Heart left ventricle (tissue), 16 donors: ENCODE results near the gene BAX. TPM values are rescaled to one million over a fixed set of nuclear protein-coding genes. Genes with fewer than 3 reads are reported as not detected.
A peak's percentile ranks its signal among the peaks of the same experiment; 100 is the strongest.

Experiments used
- ATAC-seq, 4 donors: fragments of 200-7000 bp; cut with Tn5 transposase; one replicate each; pipeline ENCODE4 v1.9.1; 2020 to 2022; ENCODE audit warnings: moderate library complexity in 4 of 4, mild to moderate bottlenecking in 3 of 4, moderate number of reproducible peaks in 1 of 4
- DNase-seq, 5 donors: peaks; one replicate each; pipeline ENCODE4 v3.0.0-alpha.2; 2020
- H3K27ac ChIP-seq, 12 donors: fragments of 200-600 bp; sonication (generic) in 4 of 12; one replicate each; pipeline versions ENCODE4 v1.5.0 to v1.8.0; 2016 to 2022; ENCODE audit warnings: mild to moderate bottlenecking in 2 of 12
- H3K27me3 ChIP-seq, 9 donors: fragments of 200-600 bp; sonication (generic) in 2 of 9; one replicate each; pipeline versions ENCODE4 v1.5.1 to v1.8.0; 2016 to 2022; ENCODE audit warnings: mild to moderate bottlenecking in 3 of 9
- H3K36me3 ChIP-seq, 9 donors: fragments of 200-600 bp; sonication (generic) in 2 of 9; one replicate each; pipeline versions ENCODE4 v1.5.0 to v1.8.0; 2018 to 2022; ENCODE audit warnings: mild to moderate bottlenecking in 2 of 9
- H3K4me1 ChIP-seq, 12 donors: fragments of 200-600 bp; sonication (generic) in 4 of 12; one replicate each; pipeline versions ENCODE4 v1.5.0 to v1.8.0; 2016 to 2022; ENCODE audit warnings: mild to moderate bottlenecking in 3 of 12
- H3K4me3 ChIP-seq, 12 donors: fragments of 200-600 bp; sonication (generic) in 4 of 12; one replicate each; pipeline versions ENCODE4 v1.5.0 to v1.8.0; 2017 to 2022; ENCODE audit warnings: mild to moderate bottlenecking in 9 of 12, moderate library complexity in 4 of 12
- H3K9me3 ChIP-seq, 12 donors: fragments of 200-600 bp; sonication (generic) in 4 of 12; one replicate each; pipeline versions ENCODE4 v1.5.0 to v1.8.0; 2016 to 2022; ENCODE audit warnings: mild to moderate bottlenecking in 1 of 12
- POLR2A ChIP-seq, 2 donors: fragments of 450-650 bp; IDR thresholded peaks; one replicate each; pipeline ENCODE4 v1.6.1; 2017; ENCODE audit warnings: antibody characterized with exemption in 2 of 2, mild to moderate bottlenecking in 2 of 2, moderate library complexity in 2 of 2
- WGBS, 4 donors: extraction: QIAGEN DNeasy Blood & Tissue Kit in 2 of 4; methylation state at CpG; one replicate each; pipeline versions ENCODE4 v1.1.5 to v1.1.7; 2013 to 2018; 5-methylcytosine and 5-hydroxymethylcytosine counted together
- intact Hi-C, 10 donors: fragments of 100-400 bp; cut with DNase I; formaldehyde crosslinking; loops; one replicate each; pipeline versions ENCODE4 v1.11.1 to v1.14.2; 2022
- polyA plus RNA-seq, 2 donors: library from polyadenylated mRNA; stranded (reverse); fragments of 200-250 nt; gene quantifications; one replicate each; pipeline ENCODE4 v1.2.3, GENCODE V29; 2013
- total RNA-seq, 9 donors: library from RNA; depleted of rRNA in 2 of 9; stranded (reverse); fragments of >200 nt in 2 of 9; fragmentation: NEBNext Ultra II Directional in 3 of 9; extraction: Animal tissue kit (Norgen Biotek cat#: 25700) in 3 of 9; gene quantifications; one replicate each; pipeline versions ENCODE4 v1.1.0 to v1.2.4, GENCODE V29; 2016 to 2023
- TF ChIP-seq, protein P1 (sequence below), 12 donors: fragments of 200-600 bp; sonication (generic) in 4 of 12; IDR thresholded peaks; one replicate each; pipeline versions ENCODE4 v1.5.0 to v1.8.0; 2018 to 2022; ENCODE audit warnings: antibody characterized with exemption in 12 of 12, mild to moderate bottlenecking in 5 of 12
- donor health status: ischemic (EF 13 %, LVEDD 7.1; RV severe dilation, severe dysfunction).
- donor health status: healthy with polysubstance abuse.
- donor health status: DM: no; HTN: yes; CAD: no.
- donor health status: DM: no; HTN: no; CAD: no.
- donor health status: ischemic (EF 25% LVEDD 6.9; RV normal size, moderate dysfunction).
- donor health status: ischemic (EF 25% LVEDD 5.7; RV mildly dilated, moderate dysfunction).
- donor health status: healthy.
- donor health status: DM: yes; HTN: yes; CAD: no.
- donor health status: ischemic (EF 35%, LVEDD 5.7; RV mildly dilated, moderate dysfunction).
- donor health status: nonischemic (EF 11% LVEDD 7.7; RV severe dilation, severe dysfunction).
- donor health status: DM: yes; HTN: yes; CAD: no.
- donor health status: PGD.
- donor health status: ischemic (EF 29% LVEDD 5.4; RV normal size, mild dysfunction).
- donor health status: nonischemic (EF 23%, LVEDD 6.1; RV moderate dilation, normal function).

The BAX gene
- total and polyA plus RNA-seq, 11 donors, result 17.9 to 68.4 (median 23.1) TPM

DNA sequence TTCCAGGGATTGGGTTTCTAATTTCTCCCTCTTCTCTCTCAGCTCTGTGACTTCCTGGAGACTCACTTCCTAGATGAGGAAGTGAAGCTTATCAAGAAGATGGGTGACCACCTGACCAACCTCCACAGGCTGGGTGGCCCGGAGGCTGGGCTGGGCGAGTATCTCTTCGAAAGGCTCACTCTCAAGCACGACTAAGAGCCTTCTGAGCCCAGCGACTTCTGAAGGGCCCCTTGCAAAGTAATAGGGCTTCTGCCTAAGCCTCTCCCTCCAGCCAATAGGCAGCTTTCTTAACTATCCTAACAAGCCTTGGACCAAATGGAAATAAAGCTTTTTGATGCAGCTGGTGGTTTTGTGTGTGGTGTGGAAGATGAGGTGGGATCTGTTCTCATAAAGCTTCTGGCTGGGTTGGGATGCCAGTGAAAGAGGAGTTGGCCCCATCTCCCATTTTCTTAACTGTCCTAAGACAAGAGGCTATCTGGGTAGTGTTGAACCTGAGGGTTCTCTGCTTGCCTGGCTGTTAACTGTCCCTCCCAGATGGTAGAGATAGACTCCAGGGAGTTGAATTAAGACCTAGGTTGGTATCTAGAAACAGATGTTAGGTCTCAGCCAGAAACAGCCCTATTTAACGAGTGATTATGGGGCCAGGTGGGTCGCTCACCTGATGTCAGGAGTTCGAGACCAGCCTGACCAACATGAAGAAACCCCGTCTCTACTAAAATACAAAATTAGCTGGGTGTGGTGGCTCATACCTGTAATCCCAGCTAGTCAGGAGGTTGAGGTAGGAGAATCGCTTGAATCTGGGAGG lies 12.1 kb downstream of the BAX start:
- Histone ChIP-seq H3K4me3 (peak overlapping the region; percentile 61 to 99 (median 88)), H3K4me1 (peaks cover 10 to 76% (median 51%) of the 10 kb centered on the region in 12 donors), H3K27me3 (no peaks in the 10 kb centered on the region), H3K27ac (peak overlapping the region in 11 of 12 donors; percentile 82 to 97 (median 94)), H3K9me3 (no peaks in the 10 kb centered on the region), H3K36me3 (peaks cover 0 to 57% (median 46%) of the 10 kb centered on the region in 9 donors)
- no peak for TF ChIP-seq POLR2A (IDR thresholded peaks at IDR 0.05)
- intact Hi-C loops, result loop anchor here in 6 of 10 donors (5.0 to 10.0 kb wide), 5 partner anchors 62 to 322 kb away; partner anchors contain the start of genes PPP1R15A (in 3 of the 6), NUCB1 (in 2 of the 6) and CA11 (in 1 of the 6)
- WGBS, 4 donors, result 75 to 84% (median 79%) methylated on average over 10 of the region's 10 CpGs
- DNase-seq (no peak), ATAC-seq (no peak)

DNA sequence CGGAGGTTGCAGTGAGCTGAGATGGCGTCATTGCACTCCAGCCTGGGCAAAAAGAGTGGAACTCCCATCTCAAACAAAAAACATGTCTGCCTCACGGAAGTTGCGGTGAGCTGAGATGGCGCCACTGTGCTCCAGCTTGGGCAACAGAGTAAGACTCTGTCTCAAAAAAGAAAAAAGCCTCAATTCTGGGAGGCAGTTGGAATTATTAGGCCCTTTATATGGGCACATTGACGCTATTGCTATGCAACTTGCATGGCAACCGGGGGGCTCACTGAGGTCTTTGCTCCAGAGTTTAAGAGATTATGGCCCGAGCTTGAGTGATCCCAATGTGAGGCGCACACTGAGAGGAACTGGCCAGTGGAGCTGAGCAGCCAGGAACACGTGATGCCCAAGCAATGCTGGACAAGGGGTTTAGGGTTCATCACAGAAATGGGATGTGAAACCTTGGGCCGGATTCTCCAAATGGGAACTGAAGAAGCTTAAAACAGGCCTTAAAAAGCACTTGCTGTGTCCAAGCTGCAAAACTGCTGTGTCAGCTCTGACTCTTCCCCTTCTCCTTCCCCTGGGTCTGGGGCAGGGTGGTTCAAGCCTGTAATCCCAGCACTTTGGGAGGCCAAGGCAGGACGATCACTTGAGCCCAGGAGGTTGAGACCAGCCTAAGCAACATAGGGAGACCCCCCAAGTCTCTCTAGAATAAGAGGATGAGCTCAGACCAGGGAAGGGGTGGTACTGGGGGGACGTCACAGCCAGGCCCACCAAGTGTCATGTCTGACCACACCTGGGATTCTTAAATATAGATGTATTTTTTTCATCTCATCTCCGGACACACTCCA lies 12.9 kb downstream of the BAX start:
- Histone ChIP-seq H3K4me3 (peak overlapping the region in 9 of 12 donors; percentile 76 to 99 (median 87)), H3K9me3 (no peaks in the 10 kb centered on the region), H3K27ac (peak overlapping the region; percentile 6 to 97 (median 92)), H3K4me1 (peaks cover 10 to 70% (median 48%) of the 10 kb centered on the region in 12 donors), H3K27me3 (no peaks in the 10 kb centered on the region), H3K36me3 (peaks cover 0 to 65% (median 53%) of the 10 kb centered on the region in 9 donors)
- DNase-seq (peak in 3 of 5 donors; percentile 58 to 71 (median 60)), ATAC-seq (peak in 1 of 4 donors; percentile 2)
- 79 to 83% (median 80%) methylated on average over 14 of the region's 14 CpGs for WGBS, 4 donors
- TF ChIP-seq, protein P1, sequence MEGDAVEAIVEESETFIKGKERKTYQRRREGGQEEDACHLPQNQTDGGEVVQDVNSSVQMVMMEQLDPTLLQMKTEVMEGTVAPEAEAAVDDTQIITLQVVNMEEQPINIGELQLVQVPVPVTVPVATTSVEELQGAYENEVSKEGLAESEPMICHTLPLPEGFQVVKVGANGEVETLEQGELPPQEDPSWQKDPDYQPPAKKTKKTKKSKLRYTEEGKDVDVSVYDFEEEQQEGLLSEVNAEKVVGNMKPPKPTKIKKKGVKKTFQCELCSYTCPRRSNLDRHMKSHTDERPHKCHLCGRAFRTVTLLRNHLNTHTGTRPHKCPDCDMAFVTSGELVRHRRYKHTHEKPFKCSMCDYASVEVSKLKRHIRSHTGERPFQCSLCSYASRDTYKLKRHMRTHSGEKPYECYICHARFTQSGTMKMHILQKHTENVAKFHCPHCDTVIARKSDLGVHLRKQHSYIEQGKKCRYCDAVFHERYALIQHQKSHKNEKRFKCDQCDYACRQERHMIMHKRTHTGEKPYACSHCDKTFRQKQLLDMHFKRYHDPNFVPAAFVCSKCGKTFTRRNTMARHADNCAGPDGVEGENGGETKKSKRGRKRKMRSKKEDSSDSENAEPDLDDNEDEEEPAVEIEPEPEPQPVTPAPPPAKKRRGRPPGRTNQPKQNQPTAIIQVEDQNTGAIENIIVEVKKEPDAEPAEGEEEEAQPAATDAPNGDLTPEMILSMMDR (IDR thresholded peaks at IDR 0.05), result no peak
- TF ChIP-seq POLR2A (IDR thresholded peaks at IDR 0.05), result no peak
- intact Hi-C loops, result loop anchor here in 6 of 10 donors (5.0 to 10.0 kb wide), 5 partner anchors 63 to 323 kb away; partner anchors contain the start of genes PPP1R15A (in 3 of the 6), NUCB1 (in 2 of the 6) and CA11 (in 1 of the 6)

DNA sequence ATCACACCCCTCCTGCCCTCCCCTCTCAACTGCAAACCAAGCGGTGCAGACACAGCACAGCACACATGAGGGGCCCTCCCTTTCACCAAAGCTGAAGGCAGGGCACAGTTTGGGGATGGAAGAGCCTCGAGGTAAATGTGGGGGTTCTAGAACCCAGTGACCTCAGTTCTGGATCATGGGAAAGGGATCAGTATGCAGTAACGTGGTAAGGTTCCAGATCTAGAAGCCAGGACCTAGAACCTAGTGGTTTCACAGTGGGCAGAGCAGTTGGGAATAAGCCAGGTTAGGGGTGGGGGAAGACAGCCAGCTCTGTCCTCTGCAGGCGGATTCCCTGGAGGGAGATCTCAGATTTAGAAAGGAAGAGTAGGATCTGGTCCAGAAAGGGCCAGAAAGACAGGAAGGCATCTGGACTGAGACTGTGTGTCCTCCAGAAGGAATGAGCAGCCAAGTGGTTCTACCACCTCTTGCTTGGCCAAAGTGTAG lies 13.5 kb downstream of the BAX start:
- no peaks in the 10 kb centered on the region for H3K9me3 ChIP-seq
- peaks cover 0 to 72% (median 60%) of the 10 kb centered on the region in 9 donors for H3K36me3 ChIP-seq
- H3K4me1 ChIP-seq, result peaks cover 10 to 66% (median 47%) of the 10 kb centered on the region in 12 donors
- intact Hi-C loops, result loop anchor here in 6 of 10 donors (5.0 to 10.0 kb wide), 5 partner anchors 63 to 323 kb away; partner anchors contain the start of genes PPP1R15A (in 3 of the 6), NUCB1 (in 2 of the 6) and CA11 (in 1 of the 6)
- WGBS, 4 donors, result 47 to 57% (median 51%) methylated on average over 4 of the region's 4 CpGs
- no peak for TF ChIP-seq POLR2A (IDR thresholded peaks at IDR 0.05)
- TF ChIP-seq, protein P1 (IDR thresholded peaks at IDR 0.05), result no peak
- peak overlapping the region; percentile 1 to 97 (median 52) for H3K27ac ChIP-seq
- ATAC-seq (no peak), DNase-seq (no peak)
- H3K4me3 ChIP-seq, result peak overlapping the region in 2 of 12 donors; percentile 82 to 90
- H3K27me3 ChIP-seq, result no peaks in the 10 kb centered on the region

DNA sequence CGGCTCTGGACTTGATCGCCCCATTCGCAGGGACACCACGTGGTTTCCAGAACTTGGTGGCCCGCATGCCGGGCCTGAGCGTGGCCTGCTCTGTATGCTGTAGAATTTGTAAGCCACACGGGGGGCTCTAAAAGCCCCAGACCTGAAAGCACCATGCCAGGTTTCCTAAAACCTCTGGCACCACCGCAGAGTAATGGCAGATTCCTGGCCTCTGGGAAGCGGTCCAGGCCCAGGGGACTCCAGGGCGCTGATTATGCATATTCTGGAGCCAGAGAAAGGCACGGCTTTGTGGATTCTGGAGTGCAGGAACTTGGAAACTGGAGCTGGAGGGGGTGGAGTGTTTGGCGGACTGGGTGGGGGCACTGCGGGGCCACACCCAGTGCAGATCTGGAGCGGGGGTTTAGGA lies 14.1 kb downstream of the BAX start:
- ATAC-seq (no peak), DNase-seq (no peak)
- H3K27ac ChIP-seq, result peak overlapping the region in 10 of 12 donors; percentile 1 to 97 (median 52)
- peaks cover 0 to 78% (median 66%) of the 10 kb centered on the region in 9 donors for H3K36me3 ChIP-seq
- no peak overlapping the region for H3K4me3 ChIP-seq
- 49 to 83% (median 77%) methylated on average over 8 to 15 of the region's 15 CpGs for WGBS, 4 donors
- H3K4me1 ChIP-seq, result peaks cover 10 to 60% (median 41%) of the 10 kb centered on the region in 12 donors
- no peaks in the 10 kb centered on the region for H3K9me3 ChIP-seq
- intact Hi-C loops, result loop anchor here in 6 of 10 donors (5.0 to 10.0 kb wide), 5 partner anchors 64 to 324 kb away; partner anchors contain the start of genes PPP1R15A (in 3 of the 6), NUCB1 (in 2 of the 6) and CA11 (in 1 of the 6)
- no peaks in the 10 kb centered on the region for H3K27me3 ChIP-seq
- TF ChIP-seq, protein P1 (IDR thresholded peaks at IDR 0.05), result no peak
- TF ChIP-seq POLR2A (IDR thresholded peaks at IDR 0.05), result no peak
